Suppressor macrophage treated with lipopolysaccharide for 1 hour (primary cell): ENCODE results near the gene CLIP1.
"Not testable (repeated sequence)": the region's sequence is repeated elsewhere in the genome, so short reads cannot be mapped to it uniquely, and the experiment has no call there.

Experiments used
- DNase-seq, 3 donors: peaks; one replicate each; pipeline ENCODE4 v3.0.0-alpha.2; 2020 to 2022

CLIP1 gene

DNA sequence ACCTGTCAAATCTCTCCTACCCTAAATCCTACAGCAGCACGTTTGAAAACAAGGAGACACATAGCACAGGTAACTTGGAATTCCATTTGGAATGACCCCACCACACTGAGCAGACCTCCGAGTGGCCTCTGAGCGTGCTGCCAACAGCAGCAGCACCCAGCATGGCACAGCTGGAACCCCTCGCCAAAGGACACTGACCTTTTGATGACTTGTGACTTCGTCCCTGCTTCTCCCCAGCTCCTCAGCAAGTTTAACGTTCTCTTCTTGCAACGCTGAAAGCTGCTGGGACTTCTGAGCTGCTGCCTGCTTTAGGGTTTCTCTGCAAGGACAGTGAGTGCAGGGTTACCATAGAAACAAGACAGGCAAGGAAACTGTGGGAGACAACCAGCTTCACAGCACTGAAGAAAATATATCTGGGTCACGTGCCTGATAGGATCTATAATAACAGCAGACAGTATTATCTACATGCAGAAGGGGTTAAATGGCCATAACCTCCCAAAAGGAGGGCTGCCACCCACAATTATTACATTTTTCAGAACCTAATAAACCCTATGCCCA is 112.8 kb downstream of the CLIP1 start:
- DNase-seq = no peak

DNA sequence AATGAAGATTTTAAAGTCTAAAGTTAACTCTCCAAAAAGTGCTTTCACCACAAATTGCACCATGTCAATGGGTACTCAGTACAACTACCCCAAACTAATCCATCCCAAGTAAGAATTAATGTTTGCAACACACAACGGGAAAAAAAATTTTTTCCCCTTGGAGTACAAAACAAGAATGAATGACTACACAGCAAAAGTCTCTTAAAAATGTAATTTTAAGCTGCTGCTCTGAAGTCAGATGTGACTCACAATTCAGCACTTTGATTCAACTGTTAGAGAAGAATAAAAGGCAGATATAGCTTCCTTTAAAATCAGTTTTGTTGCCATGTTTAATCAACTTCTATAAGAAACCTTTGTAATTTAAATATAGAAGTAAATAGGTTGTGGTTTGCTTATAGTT is 113.7 kb downstream of the CLIP1 start:
- no peak for DNase-seq

DNA sequence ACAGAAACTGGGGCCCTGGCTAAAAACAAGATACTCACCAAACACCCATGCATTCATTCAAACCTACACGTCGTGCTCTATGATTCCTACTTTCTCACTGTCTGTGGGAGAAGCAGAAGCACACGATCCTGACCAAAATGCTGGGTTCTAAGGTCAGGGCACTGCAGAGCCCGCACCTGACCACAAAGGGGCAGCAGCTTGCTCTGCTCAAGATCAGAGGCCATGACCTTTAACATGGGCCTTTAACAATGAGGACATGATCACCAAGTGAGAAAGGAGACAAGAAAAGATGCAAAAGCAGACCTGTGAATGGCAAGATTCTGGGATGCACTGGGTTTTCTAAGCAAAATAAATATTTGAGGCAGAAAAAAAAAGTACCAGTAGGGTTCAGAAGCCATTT is 116.1 kb downstream of the CLIP1 start:
- no peak for DNase-seq

DNA sequence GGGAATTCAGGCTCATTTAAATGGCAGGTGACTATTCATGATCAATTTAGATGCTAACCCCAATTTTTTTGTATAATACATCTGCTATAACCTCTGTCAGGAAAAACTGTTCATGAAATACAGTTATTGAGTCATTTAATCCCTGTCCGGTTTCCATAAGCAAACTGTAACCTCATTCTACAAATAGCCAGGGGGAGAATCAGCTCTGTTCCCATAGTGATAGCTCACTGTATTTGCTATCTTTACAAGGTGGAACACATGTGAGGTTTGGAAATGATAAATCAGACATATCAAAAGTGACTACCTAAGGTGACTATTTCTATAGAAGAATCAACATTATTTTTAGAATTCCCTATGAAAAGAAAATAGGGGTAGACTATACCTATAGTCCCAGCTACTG is 117.5 kb downstream of the CLIP1 start:
- DNase-seq = no peak

DNA sequence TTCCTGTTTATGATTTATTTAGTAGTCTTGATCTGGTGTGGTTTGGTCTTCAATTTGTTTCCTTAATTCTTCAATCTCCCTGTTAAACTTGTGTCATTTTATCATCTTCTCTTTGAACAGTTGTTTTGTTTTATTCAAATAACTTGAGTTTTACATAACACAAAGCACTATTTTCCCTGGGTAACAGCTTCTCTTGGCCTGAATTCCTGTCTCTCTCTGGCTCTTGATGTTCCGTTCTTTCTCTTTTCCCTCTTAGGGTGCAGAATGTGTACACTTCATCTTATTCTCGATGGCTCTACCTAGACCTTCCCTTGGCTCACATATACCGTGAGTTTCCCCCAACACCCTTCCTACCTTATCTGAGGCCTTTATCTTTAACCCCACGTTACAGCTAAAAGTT is 119.4 kb downstream of the CLIP1 start:
- DNase-seq = no peak

DNA sequence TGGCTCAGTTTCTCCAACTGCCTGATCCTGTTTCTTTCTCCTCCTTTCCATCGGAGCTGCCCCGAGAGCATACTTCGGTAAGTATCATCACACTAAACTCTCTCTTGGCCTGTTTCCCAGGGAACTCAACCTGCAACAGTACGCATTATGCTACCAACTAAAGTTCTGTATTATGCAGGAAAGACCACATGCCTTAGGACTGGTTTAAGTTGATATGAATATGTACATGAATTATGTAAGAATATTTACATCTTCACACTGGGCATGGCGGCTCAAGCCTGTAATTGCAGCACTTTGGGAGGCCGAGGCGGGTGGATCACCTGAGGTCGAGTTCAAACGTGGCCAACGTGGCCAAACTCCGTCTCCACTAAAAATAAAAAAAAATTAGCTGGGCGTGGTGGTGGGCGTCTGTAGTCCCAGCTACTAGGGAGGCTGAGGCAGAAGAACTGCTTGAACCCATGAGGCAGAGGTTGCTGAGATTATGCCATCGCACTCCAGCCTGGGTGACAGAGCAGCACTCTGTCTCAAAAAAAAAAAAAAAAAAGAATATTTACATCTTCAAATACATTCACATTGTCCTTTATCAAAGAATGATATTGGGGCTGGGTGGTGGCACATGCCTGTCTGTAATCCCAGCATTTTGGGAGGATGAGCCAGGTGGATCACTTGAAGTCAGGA is 124.3 kb downstream of the CLIP1 start:
- DNase-seq = no peak

DNA sequence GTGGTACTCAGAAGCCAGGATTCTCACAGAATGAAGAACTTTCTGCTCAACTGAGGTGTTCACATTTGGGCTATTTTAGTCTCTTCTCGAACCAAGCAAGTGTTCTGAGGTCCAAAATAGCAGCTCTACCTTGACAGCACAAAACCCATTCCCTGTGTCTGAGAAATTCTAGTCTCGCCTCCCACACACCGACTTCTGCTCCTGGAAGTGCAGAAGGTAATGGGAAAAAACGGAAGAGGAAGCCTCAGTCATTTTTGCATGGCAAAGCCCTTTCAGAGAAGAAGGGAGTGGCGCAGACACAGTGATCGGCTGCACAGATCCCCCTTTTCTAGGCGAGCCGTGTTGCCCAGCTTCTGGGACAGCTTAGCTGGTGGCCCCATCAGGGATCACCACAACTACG is 125.0 kb downstream of the CLIP1 start:
- no peak for DNase-seq

DNA sequence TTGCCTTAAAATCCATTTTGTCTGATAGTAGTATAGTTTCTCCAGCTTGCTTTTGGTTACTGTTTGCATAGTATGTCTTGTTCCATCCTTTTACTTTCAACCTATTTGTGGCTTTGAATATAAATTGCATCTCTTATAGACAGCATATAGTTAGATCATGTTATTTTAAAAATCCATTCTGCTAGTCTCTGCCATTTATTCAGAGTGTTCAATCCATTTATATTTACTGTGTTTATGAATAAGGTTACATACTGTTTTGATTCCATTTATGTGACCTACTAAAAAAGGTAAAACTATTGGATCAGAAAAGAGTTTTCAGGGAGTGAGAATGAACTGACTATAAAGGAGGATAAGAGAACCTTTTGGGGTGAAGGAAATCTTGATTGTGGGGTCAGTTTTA is 126.6 kb downstream of the CLIP1 start:
- no peak for DNase-seq

DNA sequence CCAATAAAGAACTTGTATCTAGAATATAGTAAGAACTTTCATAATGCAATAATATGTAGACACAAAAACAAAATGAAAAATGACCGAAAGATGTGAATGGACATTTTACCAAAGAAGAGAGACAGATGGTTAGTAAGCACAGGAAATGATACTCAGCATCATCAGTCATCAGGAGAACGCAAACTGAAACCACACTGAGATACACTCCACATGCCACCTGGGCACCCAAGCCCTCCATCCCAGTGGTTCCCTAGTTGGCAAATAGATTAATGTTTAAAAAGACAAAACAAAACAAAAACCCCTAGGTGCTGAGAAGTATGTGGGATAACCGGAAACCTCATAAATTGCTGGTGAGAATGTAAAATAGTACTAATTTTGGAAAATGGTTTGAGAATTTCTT is 129.4 kb downstream of the CLIP1 start:
- DNase-seq = no peak

DNA sequence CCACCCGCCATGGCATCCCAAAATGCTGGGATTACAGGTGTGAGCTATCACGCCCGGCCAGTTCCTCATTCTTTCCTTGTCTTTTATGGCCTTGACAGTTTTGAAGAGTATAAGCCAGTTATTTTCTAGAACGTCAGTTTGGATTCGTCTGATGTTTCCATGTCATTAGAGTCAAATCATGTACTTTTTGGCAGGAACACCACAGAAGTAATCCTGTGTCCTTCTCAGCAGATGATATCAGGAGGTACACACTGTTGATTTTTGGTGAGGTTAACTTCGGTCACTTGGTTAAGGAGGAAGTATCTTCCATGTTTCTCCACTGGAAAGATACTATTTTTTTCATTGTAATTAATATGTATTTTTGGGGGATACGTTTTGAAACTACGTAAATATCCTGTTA is 131.0 kb downstream of the CLIP1 start:
- no peak for DNase-seq

DNA sequence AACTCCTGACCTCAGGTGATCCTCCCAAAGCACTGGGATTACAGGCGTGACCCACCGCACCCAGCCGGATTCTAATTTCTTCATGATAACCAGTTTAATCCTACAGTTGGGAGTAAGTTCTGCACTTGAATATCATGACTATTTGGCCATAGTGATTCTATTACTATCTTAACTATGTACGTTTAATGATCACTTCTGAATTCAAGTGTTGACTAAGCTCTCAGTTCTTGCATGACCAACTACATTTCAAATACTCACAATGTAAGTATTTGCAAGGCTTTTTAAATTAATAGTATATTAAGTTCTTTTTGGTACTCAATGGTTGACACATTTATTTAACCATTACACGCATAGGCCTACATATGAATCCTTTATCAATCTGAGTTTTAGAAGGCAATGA is 138.8 kb downstream of the CLIP1 start:
- DNase-seq = no peak

DNA sequence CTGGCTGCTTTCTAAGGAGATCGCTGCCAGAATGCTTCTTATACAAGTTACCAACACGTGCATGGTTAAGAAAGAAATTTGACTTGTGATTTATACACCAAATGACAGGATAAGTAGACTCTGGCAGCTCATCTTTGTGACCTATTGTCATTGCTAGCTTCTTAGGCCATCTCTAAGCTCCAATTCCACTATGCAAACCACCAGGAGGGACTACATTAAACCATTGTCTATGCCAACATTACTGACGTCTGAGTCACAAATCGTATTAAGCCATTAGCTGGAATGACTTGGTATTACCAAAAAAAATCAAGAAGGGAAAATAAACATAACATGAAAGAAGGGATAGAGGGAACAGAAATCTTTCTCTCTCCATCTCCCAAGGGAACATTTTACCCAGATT is 140.4 kb downstream of the CLIP1 start:
- no peak for DNase-seq

DNA sequence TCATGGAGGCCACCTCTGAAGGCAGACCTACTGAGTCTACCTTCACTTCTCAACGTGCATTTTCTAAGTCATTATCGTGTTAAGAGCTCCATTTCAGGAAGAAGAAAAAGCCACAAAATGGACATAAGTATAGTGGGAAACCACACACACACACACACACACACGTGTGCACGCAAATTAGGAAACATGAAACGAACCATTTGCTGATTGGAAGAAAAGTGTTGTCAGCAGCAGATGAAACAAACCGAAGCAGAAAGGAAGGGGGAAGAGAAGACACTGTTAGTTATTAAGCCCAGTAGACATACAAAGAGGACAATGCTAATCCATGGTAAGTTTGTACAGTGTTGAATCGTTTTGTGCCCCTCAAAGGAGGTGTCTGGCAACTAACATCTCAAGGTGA is 146.2 kb downstream of the CLIP1 start:
- DNase-seq = no peak

DNA sequence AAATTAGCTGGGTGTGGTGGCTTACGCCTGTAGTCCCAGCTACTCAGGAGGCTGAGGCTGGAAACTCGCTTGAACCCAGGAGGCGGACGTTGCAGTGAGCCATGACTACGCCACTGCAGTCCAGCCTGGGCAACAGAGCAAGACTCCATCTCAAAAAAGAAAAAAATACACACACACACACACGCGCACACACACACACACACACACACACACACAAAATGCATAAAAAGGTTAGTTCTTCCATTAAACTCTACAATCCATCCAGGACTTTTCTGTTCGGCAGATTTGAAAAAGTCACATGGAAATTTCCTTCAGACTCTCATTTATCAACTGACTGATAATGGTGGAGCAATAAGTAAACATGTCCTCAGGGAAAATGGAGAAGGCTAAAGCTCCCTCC is 147.0 kb downstream of the CLIP1 start:
- no peak for DNase-seq

DNA sequence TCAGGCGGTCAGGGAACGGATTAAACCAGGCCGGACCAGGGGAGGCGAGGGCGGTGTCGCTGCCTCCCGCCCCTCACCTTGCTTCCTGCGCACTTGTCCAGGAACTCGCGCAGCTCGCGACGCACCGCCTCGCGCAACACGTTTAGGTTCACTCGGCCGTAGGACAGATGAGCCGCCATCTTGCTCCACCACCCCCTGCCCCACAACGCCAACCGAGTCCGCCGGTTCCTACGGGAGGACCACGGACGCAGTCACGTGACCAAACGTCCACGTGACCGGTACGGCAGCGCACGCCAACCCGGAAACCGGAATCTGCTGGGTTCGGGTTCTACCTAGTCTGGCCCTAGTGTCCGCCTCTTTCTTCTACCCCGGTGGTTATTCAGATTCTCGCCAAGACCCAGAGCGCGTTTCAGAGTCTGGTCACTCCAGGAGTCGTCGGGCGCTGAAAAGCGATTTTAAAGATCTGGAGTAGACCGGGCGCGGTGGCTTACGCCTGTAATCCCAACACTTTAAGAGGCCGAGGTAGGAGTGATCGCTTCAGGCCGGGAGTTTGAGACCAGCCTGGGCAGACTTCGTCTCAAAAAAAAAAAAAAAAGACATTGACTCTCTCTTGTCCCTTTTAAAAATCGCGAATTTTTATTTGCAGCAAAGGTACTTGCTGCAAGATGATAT is 156.1 kb downstream of the CLIP1 start, which contains the start of gene VPS33A:
VPS33A (minus strand) TSS at position 265 of the 672 bp plus-strand sequence; CDS start at position 179, 86 bp downstream.
- DNase-seq = peak; percentile 95 to 97 (median 96)

DNA sequence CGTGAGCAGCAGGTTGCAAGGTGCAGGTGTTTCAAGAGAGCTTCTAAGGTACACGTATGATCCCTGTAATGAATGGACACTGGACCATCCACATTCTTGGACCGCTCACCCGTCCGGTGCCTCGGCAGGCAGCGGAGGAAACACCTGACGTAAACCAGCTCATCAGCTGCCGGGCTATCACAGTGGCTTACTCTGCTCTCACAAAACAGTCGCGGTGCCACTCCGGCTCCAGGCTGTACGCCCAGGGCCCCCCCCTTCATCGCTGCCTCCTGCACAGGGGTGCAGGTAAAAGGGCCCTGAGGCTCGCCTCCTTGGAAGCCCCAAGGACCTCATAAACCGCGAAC is 156.6 kb downstream of the CLIP1 start:
- peak in 1 of 3 donors; percentile 22 for DNase-seq

DNA sequence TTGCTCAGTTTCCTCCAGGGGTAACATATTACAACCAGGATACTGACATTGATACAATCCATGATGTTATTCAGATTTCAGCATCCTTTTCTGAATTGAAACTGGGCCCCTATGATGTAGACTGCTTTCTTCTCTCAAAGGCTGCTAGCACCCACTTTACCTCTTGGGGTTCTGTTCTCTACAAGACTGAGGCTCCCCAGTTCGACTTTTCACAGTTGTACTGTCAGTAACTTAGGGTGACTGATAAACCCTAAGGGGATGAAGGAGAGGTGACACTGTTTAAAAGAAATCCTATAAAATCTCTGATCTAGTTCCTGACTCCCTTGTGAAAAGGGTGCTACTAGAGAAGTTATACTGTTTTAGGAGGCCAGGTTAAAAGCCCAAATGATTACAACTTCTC is 157.0 kb downstream of the CLIP1 start:
- peak in 1 of 3 donors; percentile 6 for DNase-seq

DNA sequence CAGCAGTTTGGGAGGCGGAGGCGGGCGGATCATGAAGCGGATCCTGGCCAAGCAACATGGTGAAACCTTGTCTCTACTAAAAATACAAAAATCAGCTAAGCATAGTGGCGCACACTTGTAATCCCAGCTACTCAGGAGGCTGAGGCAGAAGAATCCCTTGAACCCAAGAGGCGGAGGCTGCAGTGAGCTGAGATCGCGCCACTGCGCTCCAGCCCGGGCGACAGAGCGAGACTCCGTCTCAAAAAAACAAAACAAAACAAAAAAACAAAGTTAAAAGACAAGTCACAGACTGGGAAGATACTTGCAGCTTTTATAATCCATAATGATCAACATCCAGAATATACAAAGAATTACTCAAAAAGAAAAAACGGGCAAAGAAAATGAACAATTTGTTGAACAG is 161.7 kb downstream of the CLIP1 start:
- DNase-seq = not testable (repeated sequence)

DNA sequence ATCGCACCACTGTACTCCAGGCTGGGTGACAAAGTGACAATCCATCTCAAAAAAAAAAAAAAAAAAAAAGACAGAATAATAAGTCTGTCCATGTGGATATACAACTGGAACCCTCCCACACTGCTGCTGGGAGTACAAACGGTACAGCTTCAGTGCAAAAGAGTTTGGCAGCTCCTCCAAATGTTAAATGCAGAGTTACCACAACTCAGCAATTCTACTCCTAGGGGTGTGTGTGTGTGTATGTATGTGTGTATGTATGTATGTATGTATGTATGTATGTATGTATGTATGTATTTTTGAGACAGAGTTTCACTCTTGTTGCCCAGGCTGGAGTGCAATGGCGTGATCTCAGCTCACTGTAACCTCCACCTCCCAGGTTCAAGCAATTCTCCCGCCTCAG is 163.5 kb downstream of the CLIP1 start:
- DNase-seq = not testable (repeated sequence)

DNA sequence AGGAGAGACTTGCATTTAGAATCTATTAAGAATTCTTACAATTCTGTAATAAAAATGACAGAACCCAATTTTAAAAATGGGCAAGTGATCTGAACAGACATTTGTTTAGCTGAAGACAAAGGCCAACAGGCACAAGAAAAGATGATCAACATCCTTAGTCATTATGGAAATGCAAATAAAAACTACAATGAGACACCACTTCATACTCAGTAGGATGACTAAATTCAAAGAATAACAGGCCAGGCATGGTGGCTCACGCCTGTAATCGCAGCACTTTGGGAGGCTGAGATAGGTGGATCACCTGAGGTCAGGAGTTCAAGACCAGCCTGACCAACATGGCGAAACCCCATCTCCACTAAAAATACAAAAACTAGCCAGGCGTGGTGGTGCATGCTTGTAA is 164.0 kb downstream of the CLIP1 start:
- DNase-seq = not testable (repeated sequence)

DNA sequence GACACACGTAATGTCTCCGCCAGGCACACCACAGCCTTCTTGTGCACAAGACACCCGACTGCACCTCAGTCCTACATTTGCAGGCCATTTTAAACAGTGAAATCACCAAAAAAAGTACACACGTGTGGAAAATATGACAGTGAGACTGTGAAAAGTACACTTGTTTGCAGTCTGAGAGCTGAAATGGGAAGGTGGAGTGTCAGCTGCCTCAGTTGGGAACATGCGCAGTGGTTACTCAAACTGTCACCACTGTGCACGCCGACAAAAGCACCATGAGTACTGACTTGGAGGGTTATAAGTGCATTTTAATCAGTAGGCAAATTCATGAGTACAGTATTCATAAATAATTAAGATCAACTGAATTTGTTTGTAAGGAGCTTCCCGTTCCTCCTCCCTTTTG is 171.9 kb downstream of the CLIP1 start:
- no peak for DNase-seq

DNA sequence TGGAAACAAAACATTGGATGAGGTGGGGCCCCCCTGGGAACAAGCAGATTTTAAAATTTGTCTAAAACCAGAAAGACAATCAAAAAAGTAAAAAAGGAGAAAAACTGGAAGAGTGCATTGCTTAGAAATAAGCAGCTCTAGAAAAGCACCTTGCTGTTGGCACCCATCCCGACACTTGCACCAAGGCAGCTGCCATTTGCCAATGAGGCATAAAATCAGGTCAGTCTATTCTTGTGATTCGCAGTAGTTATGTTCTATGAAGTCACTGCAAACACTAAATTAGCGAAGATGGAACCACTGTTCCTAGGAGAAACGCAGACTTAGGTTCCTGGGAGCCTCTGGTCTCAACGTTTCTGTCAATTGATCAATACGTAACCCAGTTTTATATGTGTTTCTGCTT is 172.4 kb downstream of the CLIP1 start:
- DNase-seq = no peak

DNA sequence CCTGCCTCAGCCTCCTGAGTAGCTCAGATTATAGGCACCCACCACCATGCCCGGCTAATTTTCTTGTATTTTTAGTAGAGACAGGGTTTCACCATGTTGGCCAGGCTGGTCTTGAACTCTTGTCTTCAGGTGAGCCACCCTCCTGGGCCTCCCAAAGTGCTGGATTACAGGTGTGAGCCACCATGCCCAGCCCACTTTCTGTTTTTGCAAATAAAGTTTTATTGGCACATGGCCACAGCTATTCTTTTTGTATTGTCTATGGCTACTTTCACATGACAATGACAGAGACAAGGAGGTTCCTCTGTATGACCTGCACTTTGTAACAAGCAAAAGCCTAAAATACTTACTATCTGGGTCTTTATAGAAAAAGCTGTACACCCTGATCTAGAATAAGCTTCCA is 176.9 kb downstream of the CLIP1 start:
- no peak for DNase-seq

DNA sequence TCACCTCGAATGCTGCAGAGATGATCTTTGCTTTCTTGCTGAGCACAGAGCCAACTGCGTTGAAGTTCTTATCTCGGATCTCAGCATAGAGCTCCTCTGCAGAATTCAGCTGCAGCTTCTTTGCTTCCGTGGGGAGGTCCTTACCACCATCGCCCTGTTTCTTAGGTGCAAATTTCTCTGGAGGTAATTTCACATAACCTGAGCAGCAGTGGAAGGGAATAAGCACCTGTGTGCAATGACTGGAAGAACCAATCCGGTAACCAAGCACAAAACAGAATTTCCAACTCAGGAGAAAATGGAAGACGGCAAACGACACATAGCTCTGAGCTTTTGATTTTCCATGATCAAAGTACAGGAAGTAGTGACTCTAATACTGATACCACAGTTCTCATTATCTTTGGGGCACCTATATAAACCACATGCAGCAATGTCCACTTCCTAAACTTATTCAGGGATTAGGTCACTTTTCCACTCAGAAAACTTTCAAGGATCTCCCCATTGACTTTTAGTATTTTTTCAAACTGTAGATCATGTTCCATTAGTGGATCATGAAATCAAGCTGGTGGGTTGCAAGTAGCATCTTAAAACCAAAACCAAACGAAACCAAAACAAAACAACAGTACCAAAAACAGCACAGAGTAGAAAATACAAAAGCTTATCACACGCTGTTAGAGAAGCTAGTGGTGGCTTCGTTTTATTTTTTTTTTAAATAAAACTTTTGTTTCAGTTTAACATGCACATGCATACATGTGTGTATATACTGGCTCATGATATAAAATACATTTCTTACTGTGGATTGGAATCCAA is 177.7 kb downstream of the CLIP1 start:
- DNase-seq = no peak
